Sigmoid colon (tissue), 4 donors: Measurements from ENCODE around the gene EMP2.

ENCODE experiments used
- CTCF ChIP-seq, 4 experiments: fragments of 450-650 bp in 3 of 4; fragments of 200-600 bp in 1 of 4; IDR thresholded peaks; one replicate each; pipeline ENCODE4 v1.5.1; 2016 to 2019; ENCODE audit warnings: antibody characterized with exemption in 4 of 4, mild to moderate bottlenecking in 3 of 4, moderate library complexity in 2 of 4
- POLR2AphosphoS5 ChIP-seq, 4 donors: sonication (generic); formaldehyde crosslinking; IDR thresholded peaks; one replicate each; pipeline ENCODE4 v1.6.1; 2017; ENCODE audit warnings: antibody characterized with exemption in 4 of 4

DNA sequence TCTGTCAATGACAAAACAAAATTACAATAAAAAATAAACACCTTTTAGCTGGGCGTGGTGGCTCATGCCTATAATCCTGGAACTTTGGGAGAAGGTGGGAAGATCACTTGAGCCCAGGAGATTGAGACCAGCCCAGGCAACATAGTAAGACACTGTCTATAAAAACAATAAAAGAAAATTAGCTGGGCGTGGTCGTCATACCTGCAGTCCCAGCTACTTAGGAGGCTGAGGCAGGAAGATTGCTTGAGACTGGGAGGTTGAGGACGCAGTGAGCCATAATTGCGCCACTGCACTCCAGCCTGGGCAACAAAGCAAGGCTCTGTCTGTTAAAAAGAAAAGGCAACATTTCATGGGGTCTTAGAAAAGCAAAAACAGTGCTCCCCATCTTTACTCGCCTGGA lies 32.7 kb downstream of the EMP2 start:
- TF ChIP-seq CTCF (IDR thresholded peaks at IDR 0.05) (no peak), POLR2AphosphoS5 (IDR thresholded peaks at IDR 0.05) (no peak)
